Endothelial cell (in vitro differentiated cells): ENCODE results near the gene NOCT. TPM values are rescaled to one million over a fixed set of nuclear protein-coding genes. Genes with fewer than 3 reads are reported as not detected.

Source experiments
- DNase-seq: peaks from one replicate; pipeline ENCODE4 v3.0.0; 2021; ENCODE audit warnings: low spot score
- H3K27ac Mint-ChIP-seq: one replicate; pipeline ENCODE4 v1.8.0; 2021; ENCODE audit warnings: mixed read lengths, inconsistent platforms; ENCODE audit not compliant: unreplicated experiment
- H3K27me3 Mint-ChIP-seq: one replicate; pipeline ENCODE4 v1.8.0; 2021; ENCODE audit warnings: mild to moderate bottlenecking, moderate library complexity, mixed read lengths, inconsistent platforms; ENCODE audit not compliant: unreplicated experiment
- H3K36me3 Mint-ChIP-seq: one replicate; pipeline ENCODE4 v1.8.0; 2021; ENCODE audit warnings: mild to moderate bottlenecking, low read depth, mixed read lengths, inconsistent platforms; ENCODE audit not compliant: unreplicated experiment
- H3K4me1 Mint-ChIP-seq: one replicate; pipeline ENCODE4 v1.8.0; 2021; ENCODE audit warnings: mild to moderate bottlenecking, mixed read lengths, inconsistent platforms; ENCODE audit not compliant: unreplicated experiment
- H3K4me3 Mint-ChIP-seq: one replicate; pipeline ENCODE4 v1.8.0; 2021; ENCODE audit warnings: mild to moderate bottlenecking, mixed read lengths, inconsistent platforms; ENCODE audit not compliant: unreplicated experiment
- H3K9me3 Mint-ChIP-seq: one replicate; pipeline ENCODE4 v1.8.0; 2021; ENCODE audit warnings: mixed read lengths, inconsistent platforms; ENCODE audit not compliant: unreplicated experiment
- total RNA-seq: library from RNA; stranded (reverse); fragmentation: NEBNext Ultra II Directional; extraction: Animal tissue kit (Norgen Biotek cat#: 25700); gene quantifications from one replicate; pipeline ENCODE4 v1.2.1, GENCODE V29; 2021; ENCODE audit not compliant: unreplicated experiment
- TF ChIP-seq, protein P1 (sequence below): fragments of 200-600 bp; sonication (generic); IDR thresholded peaks from one replicate; pipeline ENCODE4 v1.5.0; 2021; ENCODE audit warnings: antibody characterized with exemption; ENCODE audit not compliant: unreplicated experiment

NOCT gene
- total RNA-seq, 1 donor from 2014 or later, result 9.3 TPM

GRCh38 chr4:138976526-138976925 lies 39.1 kb upstream of the NOCT start:
- no peaks in the 10 kb centered on the region for H3K9me3 Mint-ChIP-seq
- no peak for DNase-seq
- H3K4me1 Mint-ChIP-seq, result peaks cover 8% of the 10 kb centered on the region
- no peak overlapping the region for H3K27ac Mint-ChIP-seq
- no peaks in the 10 kb centered on the region for H3K36me3 Mint-ChIP-seq
- H3K27me3 Mint-ChIP-seq, result peaks cover 3% of the 10 kb centered on the region
- H3K4me3 Mint-ChIP-seq, result no peak overlapping the region
- TF ChIP-seq, protein P1, sequence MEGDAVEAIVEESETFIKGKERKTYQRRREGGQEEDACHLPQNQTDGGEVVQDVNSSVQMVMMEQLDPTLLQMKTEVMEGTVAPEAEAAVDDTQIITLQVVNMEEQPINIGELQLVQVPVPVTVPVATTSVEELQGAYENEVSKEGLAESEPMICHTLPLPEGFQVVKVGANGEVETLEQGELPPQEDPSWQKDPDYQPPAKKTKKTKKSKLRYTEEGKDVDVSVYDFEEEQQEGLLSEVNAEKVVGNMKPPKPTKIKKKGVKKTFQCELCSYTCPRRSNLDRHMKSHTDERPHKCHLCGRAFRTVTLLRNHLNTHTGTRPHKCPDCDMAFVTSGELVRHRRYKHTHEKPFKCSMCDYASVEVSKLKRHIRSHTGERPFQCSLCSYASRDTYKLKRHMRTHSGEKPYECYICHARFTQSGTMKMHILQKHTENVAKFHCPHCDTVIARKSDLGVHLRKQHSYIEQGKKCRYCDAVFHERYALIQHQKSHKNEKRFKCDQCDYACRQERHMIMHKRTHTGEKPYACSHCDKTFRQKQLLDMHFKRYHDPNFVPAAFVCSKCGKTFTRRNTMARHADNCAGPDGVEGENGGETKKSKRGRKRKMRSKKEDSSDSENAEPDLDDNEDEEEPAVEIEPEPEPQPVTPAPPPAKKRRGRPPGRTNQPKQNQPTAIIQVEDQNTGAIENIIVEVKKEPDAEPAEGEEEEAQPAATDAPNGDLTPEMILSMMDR, result no peak

- Mint-ChIP-seq H3K9me3 (no peaks in the 10 kb centered on the region), H3K27me3 (peaks cover 3% of the 10 kb centered on the region), H3K4me1 (peaks cover 8% of the 10 kb centered on the region), H3K27ac (peak overlapping the region; percentile 19), H3K4me3 (no peak overlapping the region), H3K36me3 (no peaks in the 10 kb centered on the region)
- DNase-seq, result no peak
- TF ChIP-seq, protein P1, result no peak
These were observed 38.1 kb upstream of the NOCT start for GRCh38 chr4:138977524-138977923.

- DNase-seq, result no peak
- peaks cover 6% of the 10 kb centered on the region for H3K4me1 Mint-ChIP-seq
- peaks cover 3% of the 10 kb centered on the region for H3K27me3 Mint-ChIP-seq
- H3K9me3 Mint-ChIP-seq, result no peaks in the 10 kb centered on the region
- TF ChIP-seq, protein P1, result no peak
- no peak overlapping the region for H3K4me3 Mint-ChIP-seq
- no peak overlapping the region for H3K27ac Mint-ChIP-seq
- H3K36me3 Mint-ChIP-seq, result no peaks in the 10 kb centered on the region
These were observed 37.5 kb upstream of the NOCT start for GRCh38 chr4:138978028-138978585.

DNA sequence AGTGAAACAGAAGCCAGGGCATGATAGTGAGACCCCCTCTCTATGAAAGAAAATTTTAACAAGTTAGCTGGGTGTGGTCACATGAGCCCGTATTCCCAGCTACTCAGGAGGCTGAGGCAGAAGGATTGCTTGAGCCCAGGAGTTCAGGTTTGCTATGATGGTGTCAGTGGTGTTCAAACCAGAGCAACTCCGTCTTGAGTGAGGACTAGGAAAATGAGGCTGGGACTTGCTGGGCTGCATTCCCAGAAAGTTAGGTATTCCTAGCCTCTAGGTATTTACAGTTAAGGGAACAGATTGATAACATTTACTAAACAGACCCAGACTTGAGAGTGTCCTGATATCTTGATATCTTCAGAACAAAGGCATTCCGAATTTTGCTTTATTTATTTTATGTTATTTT lies 37.0 kb upstream of the NOCT start:
- Mint-ChIP-seq H3K27me3 (peaks cover 3% of the 10 kb centered on the region), H3K27ac (no peak overlapping the region), H3K4me3 (no peak overlapping the region), H3K9me3 (no peaks in the 10 kb centered on the region), H3K36me3 (no peaks in the 10 kb centered on the region), H3K4me1 (peaks cover 6% of the 10 kb centered on the region)
- TF ChIP-seq, protein P1, result no peak
- no peak for DNase-seq

DNA sequence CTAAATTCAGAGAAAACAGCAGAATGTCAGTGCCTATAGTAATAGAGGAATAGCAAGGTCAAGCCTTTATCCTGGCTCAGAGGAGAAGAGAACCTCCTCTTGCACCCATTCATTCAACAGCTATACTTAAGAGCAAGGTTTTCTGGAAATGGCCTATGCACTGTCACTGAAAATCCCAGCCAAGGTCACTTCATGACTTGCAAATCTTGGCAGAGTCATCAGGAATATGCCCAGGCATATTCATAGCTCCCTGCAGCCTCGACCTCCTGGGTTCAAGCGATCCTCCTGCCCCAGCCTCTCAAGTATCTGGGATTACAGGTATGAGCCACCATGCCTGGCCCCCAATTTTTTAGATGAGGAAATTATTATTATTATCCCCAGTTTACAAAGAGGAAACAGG lies 35.8 kb upstream of the NOCT start:
- no peaks in the 10 kb centered on the region for H3K9me3 Mint-ChIP-seq
- H3K4me1 Mint-ChIP-seq, result peaks cover 6% of the 10 kb centered on the region
- H3K27ac Mint-ChIP-seq, result no peak overlapping the region
- H3K27me3 Mint-ChIP-seq, result peaks cover 3% of the 10 kb centered on the region
- TF ChIP-seq, protein P1, result no peak
- H3K4me3 Mint-ChIP-seq, result no peak overlapping the region
- no peaks in the 10 kb centered on the region for H3K36me3 Mint-ChIP-seq
- no peak for DNase-seq
